ENCODE measurements around the gene SYNCRIP. TPM values are rescaled to one million over a fixed set of nuclear protein-coding genes. Genes with fewer than 3 reads are reported as not detected.
"Not testable (repeated sequence)": the region's sequence is repeated elsewhere in the genome, so short reads cannot be mapped to it uniquely, and the experiment has no call there.

Gene SYNCRIP
- total RNA-seq, 1 donor from 2014 or later, result 96.8 TPM

DNA sequence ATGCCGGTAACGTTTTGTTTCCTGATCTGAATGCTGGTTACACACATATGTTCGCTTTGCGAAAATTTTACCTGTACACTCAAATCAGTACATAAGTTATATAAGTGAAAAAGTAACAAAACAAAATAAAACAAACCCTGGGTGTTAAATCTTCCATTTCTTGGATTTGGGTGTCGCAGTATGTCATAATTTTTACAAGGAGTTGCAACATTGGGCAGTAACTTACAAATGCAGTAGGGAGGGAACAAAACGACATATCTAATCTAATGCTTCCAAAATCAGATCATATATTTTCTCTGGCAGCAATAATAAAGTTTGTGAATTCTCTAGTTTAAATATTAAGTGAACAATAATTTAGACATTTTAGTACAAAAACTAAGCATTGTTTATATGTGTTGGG lies 74.3 kb downstream of the SYNCRIP start:
- H3K27ac Mint-ChIP-seq (ENCODE audit: unreplicated experiment), result no peak overlapping the region
- peaks cover 12% of the 10 kb centered on the region for H3K36me3 Mint-ChIP-seq (ENCODE audit: low read depth, unreplicated experiment)
- no peak for DNase-seq (ENCODE audit: low spot score)
- H3K27me3 Mint-ChIP-seq (ENCODE audit: unreplicated experiment), result no peaks in the 10 kb centered on the region
- TF ChIP-seq CTCF (IDR thresholded peaks at IDR 0.05; ENCODE audit: unreplicated experiment), result no peak
- no peaks in the 10 kb centered on the region for H3K4me1 Mint-ChIP-seq (ENCODE audit: unreplicated experiment)
- H3K4me3 Mint-ChIP-seq (ENCODE audit: unreplicated experiment), result no peak overlapping the region
- H3K9me3 Mint-ChIP-seq (ENCODE audit: unreplicated experiment), result no peaks in the 10 kb centered on the region

- H3K27ac Mint-ChIP-seq (ENCODE audit: unreplicated experiment), result no peak overlapping the region
- no peaks in the 10 kb centered on the region for H3K27me3 Mint-ChIP-seq (ENCODE audit: unreplicated experiment)
- no peak for TF ChIP-seq CTCF (IDR thresholded peaks at IDR 0.05; ENCODE audit: unreplicated experiment)
Observed at GRCh38 chr6:85565736-85566135, 77.0 kb downstream of the SYNCRIP start.

DNA sequence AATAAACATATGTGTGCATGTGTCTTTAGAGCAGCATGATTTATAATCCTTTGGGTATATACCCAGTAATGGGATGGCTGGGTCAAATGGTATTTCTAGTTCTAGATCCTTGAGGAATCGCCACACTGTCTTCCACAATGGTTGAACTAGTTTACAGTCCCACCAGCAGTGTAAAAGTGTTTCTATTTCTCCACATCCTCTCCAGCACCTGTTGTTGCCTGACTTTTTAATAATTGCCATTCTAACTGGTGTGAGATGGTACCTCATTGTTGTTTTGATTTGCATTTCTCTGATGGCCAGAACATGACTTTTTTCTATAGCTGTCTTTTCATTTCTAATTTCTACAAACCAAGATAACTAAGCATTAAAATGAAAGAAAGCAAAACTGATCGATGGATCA lies 78.5 kb downstream of the SYNCRIP start:
- H3K27ac Mint-ChIP-seq (ENCODE audit: unreplicated experiment); DNase-seq (ENCODE audit: low spot score); H3K27me3 Mint-ChIP-seq (ENCODE audit: unreplicated experiment); H3K4me1 Mint-ChIP-seq (ENCODE audit: unreplicated experiment); H3K9me3 Mint-ChIP-seq (ENCODE audit: unreplicated experiment): not testable (repeated sequence)
- peaks cover 21% of the 10 kb centered on the region for H3K36me3 Mint-ChIP-seq (ENCODE audit: low read depth, unreplicated experiment)
- H3K4me3 Mint-ChIP-seq (ENCODE audit: unreplicated experiment), result peak overlapping the region; percentile 22

More at GRCh38 chr6:85565736-85566135, 77.0 kb downstream of the SYNCRIP start:
- Mint-ChIP-seq H3K9me3 (ENCODE audit: unreplicated experiment) (no peaks in the 10 kb centered on the region), H3K4me1 (ENCODE audit: unreplicated experiment) (no peaks in the 10 kb centered on the region), H3K4me3 (ENCODE audit: unreplicated experiment) (no peak overlapping the region), H3K36me3 (ENCODE audit: low read depth, unreplicated experiment) (peaks cover 21% of the 10 kb centered on the region)
- DNase-seq (ENCODE audit: low spot score), result no peak

Other genes with a start within 250 kb of the SYNCRIP start
- 47.1 TPM for gene NT5E, start 192.8 kb downstream of the SYNCRIP start, total RNA-seq (ENCODE audit: unreplicated experiment)
- gene SNX14, start 49.0 kb downstream of the SYNCRIP start, total RNA-seq (ENCODE audit: unreplicated experiment), result 121 TPM